Amygdala (tissue), 56 donors: Measurements from ENCODE around the gene TSPAN4.
A peak's percentile ranks its signal among the peaks of the same experiment; 100 is the strongest.

ENCODE experiments used
- DNase-seq, 56 donors: peaks; one replicate each; lab custom pipeline; 2025; lab: John Stamatoyannopoulos, UW

The TSPAN4 gene

DNA sequence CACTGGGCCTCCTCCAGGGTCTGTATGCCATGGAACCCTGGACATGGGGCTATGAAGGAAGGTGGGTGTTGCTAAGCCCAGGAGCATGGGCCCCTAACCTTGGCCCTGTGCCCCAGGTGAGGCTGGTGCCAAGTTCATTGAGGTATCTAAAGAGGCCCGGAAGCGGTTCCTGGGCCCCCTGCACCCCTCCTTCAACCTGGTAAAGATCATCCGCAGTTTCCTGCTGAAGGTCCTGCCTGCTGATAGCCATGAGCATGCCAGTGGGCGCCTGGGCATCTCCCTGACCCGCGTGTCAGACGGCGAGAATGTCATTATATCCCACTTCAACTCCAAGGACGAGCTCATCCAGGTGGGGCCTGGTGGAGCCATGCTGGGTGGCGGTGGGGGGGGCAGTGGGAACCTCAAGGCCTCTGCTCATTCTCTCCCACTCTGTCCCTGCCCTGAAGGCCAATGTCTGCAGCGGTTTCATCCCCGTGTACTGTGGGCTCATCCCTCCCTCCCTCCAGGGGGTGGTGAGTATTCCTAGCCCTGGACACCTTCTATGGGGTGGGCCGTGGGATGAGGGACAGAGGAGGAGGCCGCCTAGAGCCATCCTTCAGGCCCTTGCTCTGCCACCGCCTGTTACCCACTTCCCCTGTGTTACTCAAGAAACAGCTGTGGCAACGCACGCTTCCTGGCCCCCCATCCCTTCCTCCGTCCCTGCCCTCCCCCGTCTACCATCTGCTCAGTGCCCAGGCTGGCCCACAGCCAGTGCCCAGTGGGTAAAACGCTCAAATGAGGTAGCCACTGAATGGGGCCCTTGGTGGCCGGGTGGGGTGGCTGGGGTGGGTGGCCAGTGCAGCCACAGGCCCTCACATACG is 20.9 kb upstream of the TSPAN4 start:
- peak in 6 of 56 donors; percentile 28 to 41 (median 34) for DNase-seq

DNA sequence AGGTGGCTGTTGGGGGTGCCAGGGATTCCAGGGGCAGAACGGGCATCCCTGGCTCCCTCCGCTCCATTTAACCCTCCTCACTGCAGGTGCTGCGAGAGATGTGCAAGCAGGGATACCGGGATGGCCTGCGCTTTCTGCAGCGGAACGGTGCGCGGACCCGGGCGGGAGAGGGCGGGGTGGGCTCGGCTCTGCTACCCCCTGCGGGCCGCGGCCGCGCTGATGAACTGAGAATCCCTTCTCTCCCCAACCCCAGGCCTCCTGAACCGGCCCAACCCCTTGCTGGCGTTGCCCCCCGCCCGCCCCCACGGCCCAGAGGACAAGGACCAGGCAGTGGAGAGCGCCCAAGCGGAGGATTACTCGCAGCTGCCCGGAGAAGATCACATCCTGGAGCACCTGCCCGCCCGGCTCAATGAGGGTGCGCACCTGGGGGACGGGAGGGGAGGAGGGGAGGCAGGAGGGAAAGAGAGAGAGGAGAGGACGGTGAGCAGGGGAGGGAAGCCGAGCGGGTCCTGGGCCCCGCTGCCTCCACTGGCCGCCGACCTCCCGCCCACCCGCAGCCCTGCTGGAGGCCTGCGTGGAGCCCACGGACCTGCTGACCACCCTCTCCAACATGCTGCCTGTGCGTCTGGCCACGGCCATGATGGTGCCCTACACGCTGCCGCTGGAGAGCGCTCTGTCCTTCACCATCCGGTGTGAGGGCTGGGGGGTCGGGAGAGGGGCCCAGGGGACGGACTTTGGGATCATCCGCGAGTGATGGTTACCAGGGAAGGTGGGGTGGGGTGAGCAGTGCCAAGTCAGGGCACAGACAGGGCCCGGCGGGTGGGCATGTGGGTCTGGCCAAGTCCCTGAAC is 19.0 kb upstream of the TSPAN4 start:
- DNase-seq: no peak

DNA sequence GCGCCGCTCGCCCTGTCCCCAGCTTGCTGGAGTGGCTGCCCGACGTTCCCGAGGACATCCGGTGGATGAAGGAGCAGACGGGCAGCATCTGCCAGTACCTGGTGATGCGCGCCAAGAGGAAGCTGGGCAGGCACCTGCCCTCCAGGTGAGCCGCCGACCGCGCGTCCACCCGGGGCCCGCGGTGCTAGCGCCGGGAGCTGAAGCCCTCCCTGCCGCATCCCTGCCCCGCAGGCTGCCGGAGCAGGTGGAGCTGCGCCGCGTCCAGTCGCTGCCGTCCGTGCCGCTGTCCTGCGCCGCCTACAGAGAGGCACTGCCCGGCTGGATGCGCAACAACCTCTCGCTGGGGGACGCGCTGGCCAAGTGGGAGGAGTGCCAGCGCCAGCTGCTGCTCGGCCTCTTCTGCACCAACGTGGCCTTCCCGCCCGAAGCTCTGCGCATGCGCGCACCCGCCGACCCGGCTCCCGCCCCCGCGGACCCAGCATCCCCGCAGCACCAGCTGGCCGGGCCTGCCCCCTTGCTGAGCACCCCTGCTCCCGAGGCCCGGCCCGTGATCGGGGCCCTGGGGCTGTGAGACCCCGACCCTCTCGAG is 18.3 kb upstream of the TSPAN4 start:
- peak in 11 of 56 donors; percentile 17 to 60 (median 44) for DNase-seq

DNA sequence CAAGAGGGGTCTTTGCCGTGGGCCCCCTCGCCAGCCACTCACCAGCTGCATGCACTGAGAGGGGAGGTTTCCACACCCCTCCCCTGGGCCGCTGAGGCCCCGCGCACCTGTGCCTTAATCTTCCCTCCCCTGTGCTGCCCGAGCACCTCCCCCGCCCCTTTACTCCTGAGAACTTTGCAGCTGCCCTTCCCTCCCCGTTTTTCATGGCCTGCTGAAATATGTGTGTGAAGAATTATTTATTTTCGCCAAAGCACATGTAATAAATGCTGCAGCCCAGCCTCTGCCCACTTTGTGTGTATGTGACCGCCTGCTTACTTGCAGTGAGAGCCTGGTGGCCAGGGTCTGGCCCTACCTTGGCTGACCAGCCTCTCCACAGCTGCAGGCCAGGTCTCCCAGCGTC is 17.7 kb upstream of the TSPAN4 start:
- no peak for DNase-seq

DNA sequence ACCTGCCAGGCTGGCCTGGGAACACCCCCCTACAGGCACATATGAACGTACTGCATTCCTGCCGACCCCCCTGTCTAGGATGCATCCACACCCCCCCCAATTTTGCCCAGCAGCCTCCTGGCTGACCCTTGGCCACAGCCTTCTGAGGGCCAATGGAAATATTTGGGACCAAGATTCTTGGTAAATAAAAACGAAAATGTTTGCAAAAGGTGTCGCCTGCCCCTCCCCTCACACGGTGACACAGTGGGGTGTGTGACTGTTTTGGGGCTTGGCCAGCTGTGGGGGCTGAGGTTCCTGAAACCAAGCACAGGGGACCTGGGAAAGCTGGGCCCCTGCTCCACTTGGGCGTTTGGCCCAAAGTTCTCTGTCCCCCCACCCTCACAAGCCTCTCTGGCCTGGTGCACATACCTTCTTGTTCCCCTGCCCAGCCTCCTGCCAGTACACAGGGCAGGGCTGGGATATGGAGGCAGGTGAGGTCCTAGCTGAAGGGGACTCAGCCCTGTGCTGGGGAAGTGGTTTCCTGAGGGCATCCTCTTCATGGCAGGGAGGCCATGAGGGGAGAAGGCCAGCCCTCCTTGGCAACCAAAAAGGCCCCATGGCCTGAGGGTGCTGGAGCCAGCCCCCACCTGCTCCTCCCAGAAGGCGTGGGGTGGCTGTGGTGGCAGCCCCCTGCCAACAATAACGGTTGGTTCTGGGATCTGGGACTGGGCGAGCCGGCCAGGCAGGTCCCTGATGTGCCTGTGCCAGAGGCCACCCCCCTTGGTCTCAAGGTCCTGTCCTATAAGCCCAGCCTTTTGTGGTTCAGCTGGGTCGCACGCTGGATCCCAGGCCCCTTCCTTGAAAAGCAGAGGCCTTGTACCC is 17.1 kb upstream of the TSPAN4 start:
- DNase-seq: no peak

DNA sequence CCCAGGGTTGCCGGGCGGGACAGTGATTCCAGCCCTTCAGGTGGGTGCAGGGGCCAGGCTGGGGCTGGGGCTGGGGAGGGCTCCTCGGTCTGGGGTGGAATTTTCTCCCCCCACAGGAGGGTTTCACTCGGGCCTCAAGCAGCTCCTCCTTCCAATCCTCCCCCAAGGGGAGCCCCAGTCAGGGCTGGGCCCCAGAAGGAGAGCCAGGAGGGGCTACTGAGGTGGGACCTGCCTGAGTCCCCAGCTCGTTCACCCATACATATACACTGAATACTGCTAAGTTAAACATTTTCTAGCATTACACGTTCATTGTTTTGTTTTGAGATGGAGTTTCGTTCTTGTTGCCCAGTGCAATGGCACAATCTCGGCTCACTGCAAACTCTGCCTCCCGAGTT is 16.4 kb upstream of the TSPAN4 start:
- no peak for DNase-seq

DNA sequence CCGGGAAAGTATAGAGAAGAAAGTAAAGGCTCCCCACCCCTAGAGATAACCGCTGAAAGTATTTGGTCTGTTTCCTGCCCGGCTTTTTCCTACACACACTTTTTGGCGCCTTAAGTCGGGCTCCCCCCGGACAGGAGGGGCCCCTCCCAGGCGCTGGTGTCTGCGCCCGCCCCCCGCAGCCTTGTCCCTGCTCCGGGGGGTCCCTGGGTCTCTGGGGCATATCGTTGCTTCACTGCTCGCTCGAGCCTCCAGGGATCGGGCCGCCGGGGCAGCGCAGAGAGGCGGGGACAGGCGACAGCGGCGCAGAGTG is 15.9 kb upstream of the TSPAN4 start:
- no peak for DNase-seq

DNA sequence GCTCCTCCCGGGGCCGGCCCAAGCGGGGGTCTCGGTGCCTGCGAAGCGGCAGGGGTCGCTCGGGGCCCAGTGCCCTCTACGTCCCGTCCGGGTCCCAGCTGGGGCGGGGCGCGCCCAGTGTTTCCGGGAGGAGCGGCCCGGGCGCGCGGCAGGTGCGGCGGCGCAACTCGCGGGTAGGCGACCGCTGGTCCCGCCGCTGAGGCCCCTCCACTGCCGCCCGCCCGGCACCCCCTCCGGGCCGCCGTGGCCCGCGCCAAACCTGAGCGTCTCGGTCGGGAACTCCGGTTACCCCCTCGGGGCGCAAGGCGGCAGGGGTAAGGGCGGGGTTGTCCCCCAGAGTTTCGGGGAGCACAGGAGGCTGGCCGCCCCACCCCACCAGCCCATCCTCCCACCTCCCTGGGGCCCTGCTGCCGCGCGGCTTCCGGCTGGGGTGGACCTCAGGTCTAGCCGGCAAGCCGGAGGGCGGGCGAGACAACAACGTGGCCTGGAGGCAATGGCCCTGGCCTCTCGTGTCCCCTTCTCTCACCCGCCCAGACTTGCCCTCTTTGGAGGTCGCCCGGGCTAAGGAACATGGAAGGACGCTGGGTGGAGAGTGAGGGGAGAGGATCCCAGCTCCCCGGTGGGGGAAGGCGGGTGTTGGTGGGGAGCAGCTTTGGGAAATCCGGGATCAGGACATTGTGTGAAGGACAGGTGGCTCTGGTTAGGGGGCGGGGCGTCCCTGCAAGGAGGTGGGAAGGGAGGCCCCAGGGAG is 15.3 kb upstream of the TSPAN4 start:
- no peak for DNase-seq

DNA sequence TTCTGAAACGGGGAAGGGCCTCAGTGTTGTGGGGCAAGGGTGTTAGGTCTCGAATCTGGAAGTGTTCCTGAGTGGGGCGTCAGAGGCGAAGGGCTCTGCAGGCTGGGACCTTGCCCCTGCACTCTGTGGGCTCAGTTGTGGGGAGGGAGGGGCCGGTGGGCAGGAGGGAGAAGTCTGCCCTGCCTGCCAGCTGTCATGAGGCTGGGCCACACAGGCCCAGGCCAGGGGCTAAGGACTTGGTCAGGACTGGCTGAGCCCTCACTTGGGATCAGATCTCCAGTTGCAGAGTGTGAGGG is 14.8 kb upstream of the TSPAN4 start, which contains the start of gene CRACR2B:
Gene CRACR2B, plus strand, starts transcription at position 23 of the 296 bp plus-strand sequence. CDS start 689 bp downstream, outside the sequence.
- no peak for DNase-seq

DNA sequence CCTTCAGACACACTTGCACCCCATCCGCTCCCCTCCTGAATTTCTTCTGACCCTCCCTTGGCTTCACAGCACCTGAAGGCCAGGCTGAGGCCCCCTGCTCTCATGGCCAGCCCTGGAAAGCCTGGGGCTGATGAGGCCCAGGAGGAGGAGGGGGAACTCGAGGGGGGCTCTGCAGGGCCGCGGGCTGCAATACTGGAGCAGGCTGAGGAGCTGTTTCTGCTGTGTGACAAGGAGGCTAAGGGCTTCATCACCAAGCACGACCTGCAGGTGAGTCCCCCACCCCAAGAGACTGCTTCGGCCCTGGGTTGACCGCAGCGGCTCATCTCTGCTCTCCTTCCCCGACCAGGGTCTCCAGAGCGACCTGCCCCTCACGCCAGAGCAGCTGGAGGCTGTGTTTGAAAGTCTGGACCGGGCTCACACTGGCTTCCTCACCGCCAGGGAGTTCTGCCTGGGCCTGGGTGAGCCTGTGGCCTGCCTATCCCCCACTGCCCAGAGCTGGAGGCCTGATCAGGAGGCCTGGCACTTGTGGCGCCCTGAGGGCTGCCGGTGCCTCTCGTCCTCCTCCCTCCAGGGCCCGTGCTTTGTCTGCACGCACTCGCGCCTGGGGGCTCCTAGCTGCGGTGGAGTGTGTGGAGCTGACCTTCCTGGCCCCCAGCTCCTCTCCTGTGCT is 14.0 kb upstream of the TSPAN4 start:
- no peak for DNase-seq

DNA sequence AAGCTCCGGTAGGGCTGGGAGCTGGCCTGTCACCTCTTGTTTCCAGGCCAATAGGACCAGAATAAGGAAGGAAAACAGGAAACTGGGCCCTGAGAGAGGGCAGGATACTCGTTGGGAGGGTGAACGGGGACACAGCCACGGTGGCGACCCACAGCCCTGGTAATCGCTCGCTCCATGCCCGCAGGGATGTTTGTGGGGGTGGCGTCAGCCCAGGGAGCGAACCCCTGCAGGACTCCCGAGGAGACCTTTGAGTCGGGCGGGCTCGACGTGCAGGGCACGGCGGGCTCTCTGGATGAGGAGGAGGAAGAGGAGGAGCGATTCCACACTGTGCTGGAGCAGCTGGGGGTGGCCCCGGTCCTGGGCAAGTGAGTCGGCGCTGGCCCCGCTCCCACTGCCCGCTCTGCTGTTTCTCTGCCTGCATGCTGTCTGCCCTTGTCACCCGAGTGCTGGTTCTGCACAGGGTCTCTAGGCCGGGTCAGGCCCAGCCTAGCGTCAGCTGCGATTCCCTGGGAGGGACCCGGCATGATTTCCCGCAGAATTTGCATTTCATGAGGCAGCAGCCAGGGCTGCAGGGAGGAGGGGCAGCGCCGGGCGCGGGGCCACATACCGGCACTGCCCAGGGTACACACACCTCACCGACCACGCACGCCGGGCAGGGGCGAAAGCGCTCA is 13.3 kb upstream of the TSPAN4 start:
- peak in 3 of 56 donors; percentile 19 to 32 (median 29) for DNase-seq

DNA sequence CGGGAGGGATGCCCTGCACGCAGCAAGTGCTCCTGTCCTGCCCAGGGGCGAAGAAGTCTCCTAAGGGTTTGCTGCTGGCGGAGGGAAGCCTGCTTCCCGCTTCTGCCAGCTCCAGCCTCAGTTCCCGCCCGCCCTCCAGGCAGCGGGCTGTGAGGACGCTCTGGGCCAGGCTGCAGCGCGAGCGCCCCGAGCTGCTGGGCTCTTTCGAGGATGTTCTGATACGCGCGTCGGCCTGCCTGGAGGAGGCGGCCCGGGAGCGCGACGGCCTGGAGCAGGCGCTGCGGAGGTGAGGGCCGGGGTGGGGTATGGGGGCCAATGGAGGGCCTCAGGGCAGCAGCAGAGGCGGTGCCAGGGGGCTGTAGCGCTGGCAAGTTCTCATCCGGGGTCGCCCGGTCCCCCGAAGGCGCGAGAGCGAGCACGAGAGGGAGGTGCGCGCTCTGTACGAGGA is 12.8 kb upstream of the TSPAN4 start:
- no peak for DNase-seq

DNA sequence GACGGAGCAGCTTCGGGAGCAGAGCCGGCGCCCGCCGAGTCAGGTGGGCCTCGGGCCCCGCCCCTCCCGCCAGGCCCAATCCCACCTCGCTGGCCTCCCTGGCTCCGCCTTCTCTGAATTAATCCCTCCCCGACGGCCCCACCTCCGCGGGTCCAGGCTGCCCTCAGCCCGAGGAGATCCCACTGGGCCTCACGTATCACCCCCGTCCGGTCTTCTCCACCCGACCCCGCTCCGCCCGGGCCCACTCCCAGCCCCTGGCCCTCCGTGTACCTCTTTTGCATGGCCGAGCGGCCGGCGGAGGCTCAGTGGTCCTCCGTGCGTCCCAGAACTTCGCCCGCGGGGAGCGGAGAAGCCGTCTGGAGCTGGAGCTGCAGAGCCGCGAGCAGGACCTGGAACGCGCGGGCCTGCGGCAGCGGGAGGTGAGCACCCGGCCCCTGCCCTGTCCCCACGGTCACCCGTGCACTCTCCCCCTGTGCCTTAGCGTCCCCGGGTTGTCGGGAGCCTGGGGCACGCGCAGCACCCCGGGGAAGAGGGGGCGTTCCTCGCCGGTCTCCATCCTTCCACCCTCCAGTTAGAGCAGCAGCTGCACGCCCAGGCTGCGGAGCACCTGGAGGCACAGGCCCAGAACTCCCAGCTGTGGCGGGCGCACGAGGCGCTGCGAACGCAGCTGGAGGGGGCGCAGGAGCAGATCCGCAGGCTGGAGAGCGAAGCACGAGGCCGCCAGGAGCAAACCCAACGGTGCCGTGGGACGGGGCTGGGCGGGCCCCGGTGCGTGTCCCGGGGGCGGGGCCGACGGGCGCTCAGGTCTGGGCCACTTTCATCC is 12.1 kb upstream of the TSPAN4 start:
- peak in 10 of 56 donors; percentile 24 to 51 (median 40) for DNase-seq

DNA sequence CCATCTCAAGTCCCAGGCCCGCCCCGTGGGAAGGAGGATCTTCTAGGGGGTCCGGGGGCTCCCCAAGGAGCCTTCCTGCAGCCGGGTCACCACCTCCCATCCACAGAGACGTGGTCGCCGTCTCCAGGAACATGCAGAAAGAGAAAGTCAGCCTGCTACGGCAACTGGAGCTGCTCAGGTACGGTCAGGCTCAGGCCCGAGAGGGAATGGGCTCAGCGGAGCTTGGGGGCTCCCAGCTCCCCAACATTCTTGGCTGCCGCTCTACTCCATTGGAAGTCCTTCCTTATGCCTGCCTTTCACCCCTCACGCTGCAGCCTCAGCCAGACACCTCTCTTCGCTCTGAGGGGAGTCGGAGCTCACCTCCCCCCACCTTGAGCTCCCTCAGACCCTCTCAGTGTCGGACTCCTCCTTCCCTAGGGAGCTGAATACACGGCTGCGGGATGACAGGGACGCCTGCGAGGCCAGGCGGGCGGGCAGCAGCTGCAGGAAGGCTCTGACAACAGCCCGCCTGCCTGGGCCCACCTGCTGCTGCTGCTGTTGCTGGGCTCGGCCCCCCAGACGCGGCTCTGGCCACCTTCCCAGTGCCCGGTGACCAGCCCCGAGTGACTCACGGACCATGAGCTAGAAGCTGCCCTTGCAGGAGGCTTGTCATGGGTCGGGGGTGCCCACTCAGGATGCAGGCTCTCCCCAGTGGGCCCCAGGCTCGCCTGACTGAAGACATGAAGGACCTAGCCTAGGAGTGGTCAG is 11.4 kb upstream of the TSPAN4 start:
- no peak for DNase-seq

DNA sequence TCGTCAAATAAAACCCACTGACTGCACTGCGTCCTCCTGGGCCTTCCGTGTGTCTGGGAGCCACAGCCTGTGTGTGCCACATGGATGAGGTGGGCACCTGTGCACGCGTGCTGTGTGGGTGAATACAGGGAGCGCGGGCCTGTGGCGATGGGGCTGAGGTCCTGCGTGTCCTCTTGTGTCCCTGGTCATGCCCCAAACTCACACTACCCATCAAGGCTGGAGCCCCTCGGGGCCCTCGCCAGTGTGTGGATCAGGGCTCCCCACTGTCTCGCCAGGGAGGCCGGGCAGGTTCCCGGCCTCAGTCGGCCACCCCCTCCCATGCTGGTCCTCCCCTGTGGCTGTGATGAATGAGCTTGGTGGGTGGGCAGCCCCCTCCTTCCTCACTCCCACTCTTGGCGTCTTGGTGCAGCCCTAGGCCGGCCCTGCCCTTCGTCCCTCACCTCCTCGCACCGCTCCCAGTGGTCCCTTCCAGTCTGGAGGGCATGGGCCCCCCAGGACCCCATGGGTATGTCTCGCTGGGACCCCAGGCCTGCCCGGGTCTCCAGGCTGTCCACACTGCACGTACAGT is 10.6 kb upstream of the TSPAN4 start:
- DNase-seq: no peak

DNA sequence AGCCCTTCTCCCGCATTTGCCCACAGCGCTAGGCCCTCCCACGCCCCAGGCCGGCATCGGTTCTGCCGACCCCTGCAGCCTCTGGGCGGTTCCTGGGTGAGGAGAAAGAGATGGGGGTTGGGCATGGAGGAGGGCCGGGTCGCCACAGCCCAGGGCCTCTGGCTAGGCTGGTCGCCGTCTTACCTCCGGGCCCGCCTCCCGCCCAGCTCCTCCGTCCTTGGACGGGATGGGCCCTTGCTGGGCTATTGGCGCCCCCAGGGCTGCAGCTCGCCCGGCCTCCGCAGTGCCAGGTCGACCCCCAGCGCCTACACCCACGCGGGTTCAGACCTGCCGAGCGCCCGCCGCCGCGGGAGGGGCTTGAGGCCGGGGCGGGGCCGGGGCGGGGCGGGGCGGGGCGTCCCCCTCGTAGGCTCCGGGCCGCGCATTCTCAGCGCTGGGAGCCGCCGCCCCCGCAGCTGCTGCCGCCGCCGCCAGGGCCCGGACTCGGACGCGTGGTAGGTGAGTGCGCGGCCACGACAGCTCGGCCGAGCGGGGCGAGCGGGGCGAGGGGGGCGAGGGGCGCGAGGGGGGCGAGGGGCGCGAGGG is 10.0 kb upstream of the TSPAN4 start, which contains the start of gene CD151:
Gene CD151, plus strand, starts transcription at position 424 of the 585 bp plus-strand sequence. CDS start 3,118 bp downstream, outside the sequence.
- DNase-seq: peak in 3 of 56 donors; percentile 13 to 33 (median 30)
